Camera-type eye (tissue), 1 donor: ENCODE data around the gene CAMTA1. TPM values are rescaled to one million over a fixed set of nuclear protein-coding genes. Genes with fewer than 3 reads are reported as not detected.

Experiments used
- total RNA-seq: library from RNA; depleted of rRNA; stranded (reverse); fragments of >200 nt; gene quantifications from one replicate; pipeline ENCODE4 v1.2.3, GENCODE V29; 2014

Gene CAMTA1, protein sequence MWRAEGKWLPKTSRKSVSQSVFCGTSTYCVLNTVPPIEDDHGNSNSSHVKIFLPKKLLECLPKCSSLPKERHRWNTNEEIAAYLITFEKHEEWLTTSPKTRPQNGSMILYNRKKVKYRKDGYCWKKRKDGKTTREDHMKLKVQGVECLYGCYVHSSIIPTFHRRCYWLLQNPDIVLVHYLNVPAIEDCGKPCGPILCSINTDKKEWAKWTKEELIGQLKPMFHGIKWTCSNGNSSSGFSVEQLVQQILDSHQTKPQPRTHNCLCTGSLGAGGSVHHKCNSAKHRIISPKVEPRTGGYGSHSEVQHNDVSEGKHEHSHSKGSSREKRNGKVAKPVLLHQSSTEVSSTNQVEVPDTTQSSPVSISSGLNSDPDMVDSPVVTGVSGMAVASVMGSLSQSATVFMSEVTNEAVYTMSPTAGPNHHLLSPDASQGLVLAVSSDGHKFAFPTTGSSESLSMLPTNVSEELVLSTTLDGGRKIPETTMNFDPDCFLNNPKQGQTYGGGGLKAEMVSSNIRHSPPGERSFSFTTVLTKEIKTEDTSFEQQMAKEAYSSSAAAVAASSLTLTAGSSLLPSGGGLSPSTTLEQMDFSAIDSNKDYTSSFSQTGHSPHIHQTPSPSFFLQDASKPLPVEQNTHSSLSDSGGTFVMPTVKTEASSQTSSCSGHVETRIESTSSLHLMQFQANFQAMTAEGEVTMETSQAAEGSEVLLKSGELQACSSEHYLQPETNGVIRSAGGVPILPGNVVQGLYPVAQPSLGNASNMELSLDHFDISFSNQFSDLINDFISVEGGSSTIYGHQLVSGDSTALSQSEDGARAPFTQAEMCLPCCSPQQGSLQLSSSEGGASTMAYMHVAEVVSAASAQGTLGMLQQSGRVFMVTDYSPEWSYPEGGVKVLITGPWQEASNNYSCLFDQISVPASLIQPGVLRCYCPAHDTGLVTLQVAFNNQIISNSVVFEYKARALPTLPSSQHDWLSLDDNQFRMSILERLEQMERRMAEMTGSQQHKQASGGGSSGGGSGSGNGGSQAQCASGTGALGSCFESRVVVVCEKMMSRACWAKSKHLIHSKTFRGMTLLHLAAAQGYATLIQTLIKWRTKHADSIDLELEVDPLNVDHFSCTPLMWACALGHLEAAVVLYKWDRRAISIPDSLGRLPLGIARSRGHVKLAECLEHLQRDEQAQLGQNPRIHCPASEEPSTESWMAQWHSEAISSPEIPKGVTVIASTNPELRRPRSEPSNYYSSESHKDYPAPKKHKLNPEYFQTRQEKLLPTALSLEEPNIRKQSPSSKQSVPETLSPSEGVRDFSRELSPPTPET (N-terminal part only)
- total RNA-seq = 118 TPM

DNA sequence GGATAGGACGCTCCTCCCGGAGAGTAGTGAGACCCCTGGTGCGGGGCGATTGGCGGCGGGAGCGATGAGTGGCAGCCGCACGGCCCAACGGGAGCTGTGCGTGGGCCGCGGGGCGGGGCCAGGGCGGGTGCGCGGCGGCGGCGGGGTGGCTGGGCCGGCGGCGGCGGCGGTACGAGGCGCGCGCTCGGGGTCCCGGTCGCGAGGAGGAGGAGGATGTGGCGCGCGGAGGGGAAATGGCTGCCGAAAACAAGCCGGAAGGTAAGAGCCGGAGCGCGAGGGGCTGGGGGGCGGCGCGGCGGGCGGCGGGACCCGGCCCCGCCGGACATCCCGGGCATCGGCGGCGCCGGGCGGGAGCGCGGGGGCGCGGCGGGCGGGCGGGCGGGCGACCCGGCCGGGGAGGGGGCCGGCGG lies at the start of gene CAMTA1:
Gene CAMTA1, plus strand, starts transcription at position 137 of the 410 bp plus-strand sequence. Its CDS starts 77 bp downstream, at position 214.

DNA sequence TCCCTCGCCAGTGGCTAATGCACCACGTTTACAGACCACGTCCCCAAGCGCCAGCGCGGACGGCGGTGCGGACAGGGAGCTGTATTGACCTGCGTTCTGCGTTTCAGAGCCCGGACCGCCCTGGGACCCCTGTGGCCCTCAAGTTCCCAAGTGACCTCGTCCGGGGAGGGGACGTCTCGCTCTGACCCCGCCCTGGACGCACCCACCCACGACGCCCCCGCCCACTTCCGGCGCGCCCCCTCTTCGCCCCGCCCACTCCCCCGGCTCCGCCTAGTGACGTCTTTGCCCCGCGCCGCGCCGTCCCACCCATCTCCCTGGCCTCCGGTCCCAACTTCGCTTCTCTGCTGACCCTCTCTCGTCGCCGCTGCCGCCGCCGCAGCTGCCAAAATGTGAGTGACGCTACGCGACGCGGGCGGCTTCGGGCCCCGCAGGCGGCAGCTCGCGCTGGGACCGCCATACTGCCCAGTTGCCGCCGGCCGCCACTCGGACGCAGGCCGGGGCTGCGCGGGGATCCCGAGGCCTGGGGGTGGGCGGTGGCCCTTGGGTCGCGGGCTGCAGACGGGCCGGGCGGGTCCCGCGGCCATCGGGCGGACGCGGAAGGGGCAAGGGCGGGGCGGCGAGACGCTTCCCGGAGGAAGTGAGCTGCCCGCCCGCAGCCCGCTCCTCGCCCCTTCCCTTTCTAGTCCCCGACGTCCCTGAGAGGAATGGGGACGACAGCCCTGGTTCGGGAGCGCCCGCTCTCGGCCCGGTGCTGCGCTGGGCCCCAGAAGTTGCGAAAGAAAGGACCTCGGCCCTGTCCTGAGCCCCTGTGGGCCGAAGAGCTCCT lies 986.0 kb downstream of the CAMTA1 start, which contains the start of gene VAMP3:
Gene VAMP3, plus strand, starts transcription at position 300 of the 826 bp plus-strand sequence. Its CDS starts 88 bp downstream, at position 388.

DNA sequence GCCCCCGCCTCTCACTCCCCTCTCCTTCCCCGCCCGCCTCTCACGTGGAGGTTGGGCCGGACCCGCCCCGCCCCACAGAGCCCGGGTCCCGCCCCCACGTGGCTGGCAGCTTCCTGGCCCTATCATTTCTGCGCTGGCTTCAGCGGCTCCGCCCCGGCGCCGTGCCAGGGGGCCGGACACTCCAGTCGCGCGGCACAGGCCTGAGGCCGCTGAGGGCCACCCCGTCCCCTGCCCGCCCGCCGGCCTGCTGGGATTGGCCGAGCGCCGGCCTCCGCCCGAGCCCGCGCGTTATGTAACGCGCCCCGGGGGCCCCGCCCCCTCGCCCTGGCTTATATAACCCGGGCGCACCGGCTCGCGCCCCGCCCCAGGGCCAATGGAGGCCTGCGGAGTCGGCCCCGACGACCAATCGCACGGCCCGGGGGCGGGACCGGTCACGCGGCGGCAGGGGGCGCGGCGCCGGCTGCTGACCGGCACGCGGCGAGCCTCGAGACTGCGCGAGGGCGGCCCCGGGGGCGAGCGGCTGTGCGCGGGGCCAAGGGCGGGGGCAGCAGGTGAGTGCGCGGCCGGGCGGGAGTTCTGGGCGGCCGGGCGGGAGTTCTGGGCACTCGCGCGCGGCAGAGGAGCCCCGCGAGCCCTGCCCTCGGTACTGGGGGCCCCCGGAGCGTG lies 998.7 kb downstream of the CAMTA1 start, which contains the start of gene PER3:
Gene PER3, plus strand, starts transcription at position 466 of the 666 bp plus-strand sequence. CDS start 587 bp downstream, outside the sequence.

Other genes starting within 250 kb of the CAMTA1 start
- gene NOL9, start 230.9 kb upstream of the CAMTA1 start, total RNA-seq = 43.1 TPM
- gene TAS1R1, start 230.1 kb upstream of the CAMTA1 start, total RNA-seq = not detected
- 36.6 TPM for gene ZBTB48, start 205.5 kb upstream of the CAMTA1 start, total RNA-seq
- gene KLHL21, start 182.6 kb upstream of the CAMTA1 start, total RNA-seq = 25.3 TPM
- gene PHF13, start 171.7 kb upstream of the CAMTA1 start, total RNA-seq = 25.0 TPM
- 21.9 TPM for gene THAP3, start 160.6 kb upstream of the CAMTA1 start, total RNA-seq
- 42.3 TPM for gene DNAJC11, start 83.6 kb upstream of the CAMTA1 start, total RNA-seq